Fibroblast of skin of back (primary cell): Measurements from ENCODE around the gene EEPD1.

Source experiments
- DNase-seq: peaks from one replicate; pipeline ENCODE4 v3.0.0-alpha.2; 2013

EEPD1 gene

DNA sequence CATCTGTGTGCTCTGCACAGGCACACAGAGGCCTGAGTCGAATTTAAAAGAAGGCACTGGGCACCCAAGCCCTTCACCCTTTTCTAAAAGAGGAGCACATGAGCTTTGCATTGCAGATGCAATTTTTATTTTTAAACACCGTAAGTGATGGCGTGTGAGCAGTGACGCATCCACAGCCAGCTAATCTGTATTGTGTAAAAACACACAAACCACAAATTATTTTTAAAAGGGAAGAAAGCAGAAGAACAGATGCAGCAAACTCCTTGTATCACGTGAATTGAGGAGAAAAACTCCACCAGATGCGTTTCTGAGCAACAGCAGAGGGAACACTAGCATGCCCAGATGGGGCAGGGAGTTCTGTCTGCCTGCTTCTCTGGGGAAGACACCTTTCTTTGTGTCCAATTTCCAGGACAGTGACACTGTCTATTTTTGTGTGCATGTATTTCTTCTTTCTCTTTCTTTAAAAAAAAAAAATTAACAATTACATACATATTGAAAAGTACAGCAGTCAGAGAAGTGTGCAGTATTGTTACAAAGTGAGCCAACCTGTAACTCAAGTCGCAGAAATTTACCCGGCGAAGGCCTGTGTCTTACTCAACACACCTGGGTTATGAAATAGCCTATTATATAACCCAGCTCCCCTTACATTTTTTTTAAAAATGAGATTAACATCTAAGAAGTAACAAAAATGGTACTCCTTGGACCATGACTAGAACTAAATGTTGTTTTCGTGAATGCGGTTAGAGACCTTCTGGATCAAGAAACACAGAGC is 39.2 kb downstream of the EEPD1 start:
- peak; percentile 76 for DNase-seq

DNA sequence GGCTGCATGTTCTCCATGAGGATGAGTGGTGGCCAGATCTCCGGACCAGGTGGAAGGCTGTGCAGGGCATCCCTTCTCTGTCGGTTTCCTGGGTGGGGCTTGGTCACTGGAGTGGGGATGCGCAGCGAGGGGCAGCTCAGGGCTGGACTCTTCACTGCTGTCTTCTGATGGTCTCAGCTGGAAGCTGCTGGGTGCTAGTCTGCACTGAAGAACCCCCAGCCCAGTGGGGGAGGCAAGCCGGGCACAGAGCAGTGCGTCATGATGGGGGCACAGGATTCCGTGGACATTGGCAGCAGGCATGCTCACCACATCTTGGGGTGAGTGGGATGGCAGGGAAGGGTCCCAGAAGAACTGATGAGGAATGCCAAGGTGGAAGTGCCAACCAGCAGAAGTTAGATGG is 39.8 kb downstream of the EEPD1 start:
- DNase-seq, result no peak

- peak; percentile 27 for DNase-seq
Observed at GRCh38 chr7:36198854-36199266, 45.8 kb downstream of the EEPD1 start.

GRCh38 chr7:36199329-36199728 is 46.3 kb downstream of the EEPD1 start:
- DNase-seq, result no peak

DNA sequence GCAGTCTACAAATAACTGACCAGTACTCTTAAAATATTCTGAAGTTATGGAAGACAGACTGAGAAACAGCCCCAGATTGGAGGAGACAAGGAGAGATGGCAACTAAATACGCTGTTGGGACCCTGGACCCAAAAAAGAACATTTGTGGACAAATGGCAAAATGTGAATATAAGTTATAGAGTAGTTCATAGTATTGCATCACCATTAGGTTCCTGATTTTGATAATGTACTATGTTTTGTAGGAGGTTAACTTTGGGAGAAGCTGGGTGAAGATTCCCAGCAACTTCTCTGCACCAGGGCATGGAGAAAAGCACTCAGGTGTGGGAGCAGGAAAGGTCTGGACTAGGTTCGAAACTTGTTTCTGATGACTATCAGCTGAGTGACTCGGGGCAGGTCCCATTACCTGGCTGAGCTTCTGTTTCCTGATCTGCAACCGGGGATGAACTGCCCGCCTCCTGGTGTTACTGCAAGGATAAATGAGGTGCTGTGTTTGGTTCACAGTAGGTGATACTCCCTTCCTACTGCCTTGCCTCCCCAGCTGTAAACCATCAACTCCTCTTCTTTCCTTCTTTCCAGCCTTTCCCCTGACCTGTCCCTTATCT is 48.2 kb downstream of the EEPD1 start:
- no peak for DNase-seq

DNA sequence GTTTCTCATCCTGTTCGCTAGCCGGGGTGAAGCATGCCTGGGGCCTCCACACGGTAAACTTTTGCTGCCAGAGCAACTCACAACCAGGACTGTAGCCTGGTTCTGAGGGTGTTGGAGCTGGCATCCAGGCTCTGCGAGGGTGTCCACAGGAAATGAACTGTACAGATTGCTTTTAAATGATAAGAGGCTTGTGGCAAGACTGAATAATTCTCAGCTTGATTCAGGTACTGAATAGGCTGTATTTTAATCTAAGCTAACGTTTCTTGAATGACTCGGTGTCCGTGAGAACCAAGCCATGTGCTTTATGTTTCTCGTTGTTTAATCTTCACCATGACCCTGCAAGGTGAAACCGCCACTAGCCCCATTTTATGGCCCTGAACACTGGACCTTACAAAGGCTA is 49.3 kb downstream of the EEPD1 start:
- no peak for DNase-seq

DNA sequence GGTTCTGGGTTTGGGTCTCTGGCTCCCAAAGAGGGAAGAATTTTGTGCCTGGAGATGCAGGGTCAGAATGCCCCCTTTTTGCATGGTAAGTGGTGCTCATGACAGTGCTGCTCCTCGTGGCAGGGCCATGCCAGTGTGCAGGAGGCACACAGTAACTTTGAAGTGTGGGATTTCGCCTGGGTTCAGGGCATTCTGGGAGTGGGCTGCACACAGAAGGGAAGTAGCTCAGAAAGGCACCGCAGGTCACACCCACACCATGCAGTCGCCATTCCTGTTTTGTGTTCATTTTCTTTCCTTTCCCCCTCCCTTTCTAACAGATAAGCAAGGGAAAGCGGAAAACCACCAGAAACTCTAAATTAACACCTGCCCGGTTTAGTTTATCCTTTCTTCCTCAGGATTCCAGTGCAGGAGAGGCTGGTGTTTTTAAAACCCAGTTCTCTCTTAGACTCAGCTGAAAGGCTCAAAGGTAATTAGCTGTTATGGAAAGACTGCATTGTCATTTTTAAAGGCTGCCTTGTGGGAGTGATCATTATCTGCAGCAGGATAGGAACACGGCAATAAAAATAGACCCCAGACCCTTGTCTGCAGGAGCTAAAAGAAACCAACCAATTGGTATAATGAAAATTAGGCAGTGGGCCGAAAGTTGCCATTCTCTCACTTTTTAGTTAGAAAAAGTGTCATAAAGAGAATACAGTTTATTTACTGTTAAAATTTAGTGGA is 50.2 kb downstream of the EEPD1 start:
- DNase-seq, result no peak

GRCh38 chr7:36204044-36204663 is 51.1 kb downstream of the EEPD1 start:
- DNase-seq, result no peak

DNA sequence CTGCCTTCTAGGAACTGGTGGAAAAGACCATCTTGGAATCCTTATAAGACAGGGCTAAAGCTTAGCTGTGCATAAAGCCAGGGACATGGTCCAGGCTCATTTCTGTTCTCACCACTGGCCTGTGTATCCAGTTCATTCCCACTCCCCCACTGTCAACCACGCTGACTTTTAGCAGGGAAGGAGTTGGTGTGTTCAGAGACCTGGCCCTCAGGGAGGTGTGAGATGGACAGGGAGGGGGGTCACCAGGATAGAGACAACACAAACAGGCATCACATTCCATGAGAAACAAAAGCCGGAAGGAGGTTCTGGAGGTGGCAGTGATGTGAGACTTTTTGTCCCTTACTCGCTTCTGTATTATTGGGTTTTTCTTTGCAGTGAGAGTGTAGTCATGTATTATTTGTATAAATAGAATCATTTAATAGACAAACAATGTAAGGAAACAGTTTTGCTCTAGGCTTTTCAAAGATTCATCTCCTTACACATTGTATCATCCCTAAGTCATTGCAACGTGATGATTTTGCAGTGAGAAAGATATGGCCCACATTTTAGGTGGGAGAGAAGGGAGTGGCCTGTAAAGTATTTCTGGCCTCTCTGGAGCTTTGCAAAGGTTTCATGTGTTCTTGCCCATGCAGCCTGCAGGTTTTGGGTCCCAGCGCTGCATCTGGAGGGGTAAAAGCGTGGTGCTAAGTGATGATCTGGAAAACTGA is 52.0 kb downstream of the EEPD1 start:
- DNase-seq, result no peak

GRCh38 chr7:36205803-36206202 is 52.7 kb downstream of the EEPD1 start:
- DNase-seq, result no peak

DNA sequence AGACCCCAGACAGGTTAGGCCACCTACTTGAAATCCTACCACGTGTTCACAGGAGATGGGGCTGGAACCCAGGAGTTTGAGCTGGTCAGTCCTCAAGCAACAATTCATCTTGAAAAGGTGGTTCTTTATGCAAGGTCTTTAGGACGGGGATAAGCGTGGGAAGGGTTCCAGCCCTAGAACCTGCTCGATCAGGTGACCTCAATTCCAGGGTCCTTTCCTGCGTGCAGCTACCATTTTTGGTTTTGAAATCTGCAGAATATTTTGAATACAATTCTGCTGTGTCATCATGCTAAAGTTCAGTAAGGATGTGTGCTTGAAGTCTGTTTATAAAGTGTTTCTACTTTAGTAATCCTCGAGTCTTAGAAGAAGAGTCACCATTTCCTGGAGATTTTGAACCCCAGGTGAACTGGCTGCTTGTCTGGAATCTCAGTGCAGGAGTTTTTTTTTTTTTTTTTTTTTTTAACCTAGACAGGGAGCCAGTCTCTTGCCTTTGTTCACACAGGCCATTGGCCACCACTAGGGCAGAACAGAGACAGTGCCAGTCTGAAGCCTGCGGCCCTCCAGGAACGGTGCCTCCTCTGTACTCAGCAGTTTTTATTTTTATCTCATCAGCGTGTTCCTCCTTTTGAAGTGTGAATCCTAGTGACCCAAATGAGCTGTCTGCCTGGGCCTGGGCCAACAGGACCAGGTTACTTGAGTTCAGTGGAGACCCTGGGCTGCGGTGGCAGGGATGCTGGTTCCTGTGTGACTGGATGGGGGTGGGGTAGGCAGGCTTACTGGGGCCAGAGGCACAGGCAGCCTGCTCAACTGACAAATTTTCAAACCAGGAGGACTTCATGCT is 54.6 kb downstream of the EEPD1 start:
- DNase-seq, result peak; percentile 81

DNA sequence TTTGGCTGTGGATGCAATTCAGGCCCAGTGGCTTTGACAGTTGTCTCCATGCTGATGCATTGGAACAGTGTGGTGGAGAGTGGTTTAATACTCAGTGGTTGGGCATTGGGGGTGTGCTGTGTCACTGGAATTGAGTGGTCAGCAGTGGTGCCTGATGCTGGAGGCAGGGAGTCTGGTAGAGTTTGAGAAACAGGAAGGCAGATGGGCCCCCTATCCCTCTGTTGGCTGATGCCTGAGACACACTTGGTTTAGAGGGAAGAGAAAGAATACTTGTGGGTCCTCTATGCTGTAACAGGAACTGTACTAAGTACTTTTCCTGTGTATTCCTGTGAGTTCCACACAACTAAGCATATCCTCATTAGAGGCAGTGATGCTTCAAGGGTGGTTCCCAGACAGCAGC is 55.4 kb downstream of the EEPD1 start:
- no peak for DNase-seq

- DNase-seq, result no peak
Observed at GRCh38 chr7:36208997-36209813, 56.2 kb downstream of the EEPD1 start.

- DNase-seq, result no peak
Observed at GRCh38 chr7:36209814-36210183, 56.7 kb downstream of the EEPD1 start.

DNA sequence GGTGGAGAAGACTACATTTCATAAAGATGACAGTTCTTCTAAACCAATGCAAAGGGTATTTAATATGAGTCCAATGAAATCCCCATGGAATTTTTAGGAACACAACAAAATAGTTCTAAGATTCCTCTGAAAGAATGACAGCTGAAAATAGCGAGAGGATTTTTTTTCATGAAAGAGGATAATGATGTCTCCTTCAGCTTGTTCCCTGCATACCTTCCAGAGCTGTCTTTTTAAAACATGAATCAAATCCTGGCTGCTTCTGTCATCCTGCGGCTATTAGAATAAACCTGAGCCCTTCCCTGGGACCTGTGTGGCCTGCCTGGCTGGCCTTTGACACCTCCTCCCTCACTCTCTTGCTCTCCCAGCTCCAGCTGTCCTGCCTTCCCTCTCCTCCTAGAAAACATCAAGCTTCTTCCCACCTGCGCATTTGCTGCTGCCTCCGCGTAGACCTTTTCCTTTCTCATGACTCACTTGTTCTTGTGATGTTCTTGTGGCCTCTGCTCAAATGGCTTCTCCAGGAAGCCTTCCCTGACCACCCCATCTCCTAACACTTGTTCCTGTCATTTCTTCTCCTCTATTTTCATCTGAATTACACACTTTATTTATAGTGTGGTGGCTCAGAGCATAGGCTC is 57.4 kb downstream of the EEPD1 start:
- DNase-seq, result peak; percentile 60

GRCh38 chr7:36214608-36215456 is 61.8 kb downstream of the EEPD1 start:
- DNase-seq, result no peak

- no peak for DNase-seq
Observed at GRCh38 chr7:36215457-36215765, 62.4 kb downstream of the EEPD1 start.

DNA sequence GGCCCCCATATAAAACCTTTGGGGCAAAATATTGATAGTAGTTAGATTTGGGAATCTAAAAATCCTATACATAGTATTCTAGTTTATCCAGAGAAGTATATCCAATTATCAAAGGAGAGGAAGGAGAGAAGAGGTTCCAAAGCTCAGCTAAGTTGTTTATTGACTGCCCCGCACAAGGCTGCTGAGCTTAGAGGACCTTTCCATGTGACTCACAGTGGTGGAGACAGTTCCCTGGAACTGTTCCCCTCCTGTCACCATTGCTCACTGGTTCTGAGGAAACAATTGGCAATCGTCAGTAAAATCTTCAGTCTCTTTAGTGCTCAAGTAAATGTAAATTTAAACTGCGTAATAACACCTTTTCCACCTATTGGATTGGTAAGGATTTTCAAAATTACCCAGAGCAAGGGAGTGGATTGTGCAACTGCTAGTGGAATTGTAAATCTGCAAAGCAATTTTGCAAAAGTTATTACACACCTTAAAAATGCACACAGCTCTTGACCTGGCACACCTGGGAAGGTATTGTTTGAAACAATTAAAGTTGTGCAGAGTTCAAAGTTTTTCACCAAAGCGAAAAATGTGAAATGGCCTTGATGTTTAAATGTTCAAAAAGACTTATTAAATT is 63.1 kb downstream of the EEPD1 start:
- DNase-seq, result peak; percentile 59
